Measurements from ENCODE around the gene MKX. TPM values are rescaled to one million over a fixed set of nuclear protein-coding genes. Genes with fewer than 3 reads are reported as not detected.

The MKX gene
- total RNA-seq, 2 donors from 2014 or later: 2.7 to 8.4 TPM

DNA sequence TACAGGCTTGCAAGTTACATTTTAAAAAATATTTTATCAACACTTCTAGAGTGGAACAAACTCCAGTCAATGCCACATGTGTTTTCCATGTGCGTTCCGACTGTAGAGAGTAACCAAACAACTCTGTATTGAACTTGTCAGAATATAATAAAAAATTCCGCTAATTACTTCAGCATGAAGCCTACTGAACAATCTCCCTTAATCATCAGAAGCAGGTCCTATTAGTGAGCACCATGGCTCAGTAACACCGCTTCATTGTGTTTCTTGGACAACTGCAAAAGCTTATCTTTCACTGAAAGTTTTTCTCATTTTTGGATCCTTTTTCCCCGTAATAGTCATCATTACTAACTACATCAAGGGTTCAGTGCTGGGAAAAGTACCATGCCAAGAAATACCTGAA lies 117.0 kb downstream of the MKX start:
- Histone ChIP-seq H3K4me1 (ENCODE audit: control insufficient read depth in 1 of 2, low read depth in 2 of 2) (peaks cover 0 to 7% of the 10 kb centered on the region in 2 donors), H3K27me3 (replicated peaks; ENCODE audit: insufficient read depth) (no peaks in the 10 kb centered on the region), H3K9me3 (no peaks in the 10 kb centered on the region), H3K27ac (no peak overlapping the region), H3K4me3 (no peak overlapping the region), H3K36me3 (no peaks in the 10 kb centered on the region)
- DNase-seq (ENCODE audit: low spot score) (no peak), ATAC-seq (ENCODE audit: insufficient number of reproducible peaks, low FRiP score, low read depth) (no peak)
- TF ChIP-seq, protein P1, sequence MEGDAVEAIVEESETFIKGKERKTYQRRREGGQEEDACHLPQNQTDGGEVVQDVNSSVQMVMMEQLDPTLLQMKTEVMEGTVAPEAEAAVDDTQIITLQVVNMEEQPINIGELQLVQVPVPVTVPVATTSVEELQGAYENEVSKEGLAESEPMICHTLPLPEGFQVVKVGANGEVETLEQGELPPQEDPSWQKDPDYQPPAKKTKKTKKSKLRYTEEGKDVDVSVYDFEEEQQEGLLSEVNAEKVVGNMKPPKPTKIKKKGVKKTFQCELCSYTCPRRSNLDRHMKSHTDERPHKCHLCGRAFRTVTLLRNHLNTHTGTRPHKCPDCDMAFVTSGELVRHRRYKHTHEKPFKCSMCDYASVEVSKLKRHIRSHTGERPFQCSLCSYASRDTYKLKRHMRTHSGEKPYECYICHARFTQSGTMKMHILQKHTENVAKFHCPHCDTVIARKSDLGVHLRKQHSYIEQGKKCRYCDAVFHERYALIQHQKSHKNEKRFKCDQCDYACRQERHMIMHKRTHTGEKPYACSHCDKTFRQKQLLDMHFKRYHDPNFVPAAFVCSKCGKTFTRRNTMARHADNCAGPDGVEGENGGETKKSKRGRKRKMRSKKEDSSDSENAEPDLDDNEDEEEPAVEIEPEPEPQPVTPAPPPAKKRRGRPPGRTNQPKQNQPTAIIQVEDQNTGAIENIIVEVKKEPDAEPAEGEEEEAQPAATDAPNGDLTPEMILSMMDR (IDR thresholded peaks at IDR 0.05): no peak

DNA sequence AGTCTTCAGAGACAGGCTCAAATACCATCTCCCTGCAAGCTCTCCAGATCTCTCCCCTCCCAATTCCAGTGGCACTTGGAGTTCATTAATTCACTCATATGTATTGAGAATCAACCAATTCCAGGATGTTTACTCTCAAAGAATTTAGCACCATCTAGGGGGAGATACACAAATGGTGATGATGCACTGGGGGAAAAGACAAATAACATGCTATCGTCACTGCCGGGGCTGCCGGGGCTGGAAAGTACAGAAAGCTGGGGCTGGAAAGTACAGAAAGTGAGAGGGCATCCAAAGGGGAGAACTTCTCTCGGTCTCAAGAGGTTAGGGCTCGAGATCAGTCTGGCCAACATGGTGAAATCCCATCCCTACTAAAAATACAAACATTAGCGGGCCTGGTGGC lies 118.7 kb downstream of the MKX start:
- Histone ChIP-seq H3K27ac (no peak overlapping the region), H3K27me3 (replicated peaks; ENCODE audit: insufficient read depth) (no peaks in the 10 kb centered on the region), H3K4me1 (ENCODE audit: control insufficient read depth in 1 of 2, low read depth in 2 of 2) (peaks cover 0 to 7% of the 10 kb centered on the region in 2 donors), H3K9me3 (no peaks in the 10 kb centered on the region), H3K36me3 (no peaks in the 10 kb centered on the region), H3K4me3 (no peak overlapping the region)
- ATAC-seq (ENCODE audit: insufficient number of reproducible peaks, low FRiP score, low read depth) (no peak), DNase-seq (ENCODE audit: low spot score) (no peak)
- TF ChIP-seq, protein P1 (IDR thresholded peaks at IDR 0.05): no peak

DNA sequence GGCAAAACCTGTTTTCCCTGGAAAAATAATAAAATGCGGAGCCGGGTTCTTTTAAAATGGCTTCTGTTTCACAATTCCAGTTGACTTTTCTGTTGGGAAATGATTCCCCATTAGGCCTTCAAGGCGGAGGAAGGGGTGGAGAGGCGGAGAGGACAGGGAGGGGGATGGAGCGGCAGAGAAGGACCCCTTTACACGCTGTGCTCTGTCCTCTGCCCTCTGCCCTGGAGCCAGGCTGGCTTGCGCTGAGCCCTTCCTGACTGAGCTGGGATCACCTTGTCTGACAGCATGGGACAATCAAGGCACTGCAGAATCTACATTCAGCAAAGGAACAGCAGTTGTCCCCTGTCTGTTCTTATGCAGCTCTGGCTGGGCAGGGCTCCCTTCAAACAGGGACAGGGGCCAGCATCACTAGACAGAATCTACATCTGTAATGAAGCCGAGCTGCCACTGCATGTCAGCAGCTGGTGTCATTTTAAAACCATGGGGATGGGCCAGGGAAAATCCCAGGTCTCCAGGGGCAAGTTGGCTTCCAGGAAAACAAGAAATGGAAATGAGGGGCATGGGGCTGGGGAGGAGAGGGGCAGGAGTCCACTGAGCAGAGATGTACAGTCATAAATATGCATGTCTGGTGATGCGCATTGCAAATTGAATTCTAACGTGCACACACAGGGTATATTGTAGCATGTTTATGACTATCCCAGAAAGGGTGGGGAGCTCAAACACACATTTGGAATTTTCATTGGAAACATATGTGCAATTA lies 120.0 kb downstream of the MKX start:
- DNase-seq (ENCODE audit: low spot score): no peak
- Histone ChIP-seq H3K27me3 (replicated peaks; ENCODE audit: insufficient read depth) (no peaks in the 10 kb centered on the region), H3K27ac (no peak overlapping the region), H3K4me1 (ENCODE audit: control insufficient read depth in 1 of 2, low read depth in 2 of 2) (peaks cover under 1 to 13% of the 10 kb centered on the region in 2 donors), H3K9me3 (no peaks in the 10 kb centered on the region), H3K36me3 (no peaks in the 10 kb centered on the region), H3K4me3 (no peak overlapping the region)
- TF ChIP-seq, protein P1 (IDR thresholded peaks at IDR 0.05): no peak
- ATAC-seq (ENCODE audit: insufficient number of reproducible peaks, low FRiP score, low read depth): no peak

DNA sequence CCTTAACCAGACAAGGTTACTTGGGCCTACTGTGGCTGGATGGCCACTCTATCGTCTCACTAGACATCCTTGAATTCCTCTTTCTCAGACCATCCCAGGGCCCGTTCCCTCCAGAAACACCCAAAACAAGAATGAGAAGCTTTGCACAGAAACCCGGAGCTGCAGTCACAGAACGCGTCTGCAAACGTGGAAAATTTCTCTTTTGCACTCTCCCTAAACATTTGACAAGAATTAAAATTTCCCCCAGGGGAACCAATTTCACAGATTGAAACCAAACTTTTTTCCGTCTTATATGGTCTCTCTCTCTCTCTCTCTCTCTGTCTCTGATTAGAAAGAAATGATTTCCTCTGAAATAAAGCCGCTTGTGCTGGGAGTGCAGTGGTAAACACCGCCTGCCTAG lies 120.7 kb downstream of the MKX start:
- no peaks in the 10 kb centered on the region for H3K36me3 ChIP-seq
- ATAC-seq (ENCODE audit: insufficient number of reproducible peaks, low FRiP score, low read depth): no peak

More for the DNA sequence above, 120.7 kb downstream of the MKX start:
- TF ChIP-seq, protein P1 (IDR thresholded peaks at IDR 0.05): no peak
- H3K4me3 ChIP-seq: no peak overlapping the region
- DNase-seq (ENCODE audit: low spot score): no peak
- no peaks in the 10 kb centered on the region for H3K9me3 ChIP-seq
- H3K4me1 ChIP-seq (ENCODE audit: control insufficient read depth in 1 of 2, low read depth in 2 of 2): peaks cover 8 to 20% of the 10 kb centered on the region in 2 donors
- no peak overlapping the region for H3K27ac ChIP-seq
- no peaks in the 10 kb centered on the region for H3K27me3 ChIP-seq (replicated peaks; ENCODE audit: insufficient read depth)

Other genes starting within 250 kb of the MKX start
- gene RAB18, start 241.5 kb downstream of the MKX start, total RNA-seq: 10 to 100 TPM; 35.5 to 51.2 TPM

Data from thoracic aorta (tissue), 2 donors.